Type B pancreatic cell (in vitro differentiated cells): Measurements from ENCODE around the gene H6PD. TPM values are rescaled to one million over a fixed set of nuclear protein-coding genes. Genes with fewer than 3 reads are reported as not detected.

ENCODE experiments used
- DNase-seq: peaks from one replicate; pipeline ENCODE4 v3.0.0; 2021; ENCODE audit warnings: mixed read lengths; ENCODE audit not compliant: unreplicated experiment; ENCODE audit errors: extremely low spot score
- H3K27ac Mint-ChIP-seq: 2 replicates; pipeline ENCODE4 v1.8.0; 2021; ENCODE audit warnings: mild to moderate bottlenecking, mixed read lengths
- H3K27me3 Mint-ChIP-seq: 2 replicates; pipeline ENCODE4 v1.8.0; 2021; ENCODE audit warnings: mixed read lengths
- H3K36me3 Mint-ChIP-seq: 2 replicates; pipeline ENCODE4 v1.8.0; 2021; ENCODE audit warnings: mixed read lengths
- H3K4me1 Mint-ChIP-seq: one replicate; pipeline ENCODE4 v1.8.0; 2021; ENCODE audit warnings: mixed read lengths; ENCODE audit not compliant: unreplicated experiment
- H3K4me3 Mint-ChIP-seq: 2 replicates; pipeline ENCODE4 v1.8.0; 2021; ENCODE audit warnings: mild to moderate bottlenecking, mixed read lengths
- H3K9me3 Mint-ChIP-seq: 2 replicates; pipeline ENCODE4 v1.8.0; 2021; ENCODE audit warnings: mixed read lengths
- total RNA-seq: library from RNA; stranded (reverse); gene quantifications from 2 replicates; pipeline ENCODE4 v1.2.1, GENCODE V29; 2021; ENCODE audit warnings: low replicate concordance
- TF ChIP-seq, protein P1 (sequence below): fragments of 200-600 bp; sonication (generic); conservative IDR thresholded peaks from 2 replicates; pipeline ENCODE4 v1.5.0; 2021; ENCODE audit warnings: antibody characterized with exemption, mild to moderate bottlenecking

H6PD gene
- total RNA-seq, 1 donor from 2014 or later: 26.1 TPM

DNA sequence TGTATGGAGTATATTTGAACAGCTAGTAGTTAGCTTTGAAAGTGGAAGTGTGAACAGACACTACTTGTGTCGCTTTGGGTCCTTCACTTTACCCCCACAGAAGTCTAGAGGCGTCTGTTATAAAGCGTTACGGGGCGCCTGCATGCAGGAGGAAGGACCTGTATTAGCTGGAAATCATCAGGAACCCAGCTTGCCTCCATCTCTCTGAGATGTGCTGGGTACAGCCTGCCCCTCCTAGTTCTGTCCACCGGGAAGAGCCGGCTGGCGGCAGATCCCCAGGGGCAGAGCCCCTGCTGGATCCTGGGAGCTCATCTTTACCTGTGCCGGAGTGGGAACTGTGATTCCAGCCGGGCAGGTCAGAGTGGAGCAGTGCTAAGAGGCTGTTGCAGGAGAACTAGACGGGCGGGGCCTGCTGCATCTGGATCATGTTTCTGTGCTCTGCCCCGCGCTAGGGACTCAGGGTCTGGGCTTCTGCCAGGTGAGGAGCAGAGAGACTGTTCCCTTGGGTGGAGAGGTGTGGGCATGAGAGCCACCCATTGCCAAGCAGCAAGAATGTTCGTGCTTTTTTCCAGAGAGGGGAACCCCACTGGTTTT, 35.8 kb downstream of the H6PD start:
- Mint-ChIP-seq H3K27ac (no peak overlapping the region), H3K4me3 (no peak overlapping the region), H3K4me1 (peaks cover 25% of the 10 kb centered on the region), H3K27me3 (peaks cover 7% of the 10 kb centered on the region), H3K9me3 (no peaks in the 10 kb centered on the region), H3K36me3 (no peaks in the 10 kb centered on the region)
- TF ChIP-seq, protein P1, sequence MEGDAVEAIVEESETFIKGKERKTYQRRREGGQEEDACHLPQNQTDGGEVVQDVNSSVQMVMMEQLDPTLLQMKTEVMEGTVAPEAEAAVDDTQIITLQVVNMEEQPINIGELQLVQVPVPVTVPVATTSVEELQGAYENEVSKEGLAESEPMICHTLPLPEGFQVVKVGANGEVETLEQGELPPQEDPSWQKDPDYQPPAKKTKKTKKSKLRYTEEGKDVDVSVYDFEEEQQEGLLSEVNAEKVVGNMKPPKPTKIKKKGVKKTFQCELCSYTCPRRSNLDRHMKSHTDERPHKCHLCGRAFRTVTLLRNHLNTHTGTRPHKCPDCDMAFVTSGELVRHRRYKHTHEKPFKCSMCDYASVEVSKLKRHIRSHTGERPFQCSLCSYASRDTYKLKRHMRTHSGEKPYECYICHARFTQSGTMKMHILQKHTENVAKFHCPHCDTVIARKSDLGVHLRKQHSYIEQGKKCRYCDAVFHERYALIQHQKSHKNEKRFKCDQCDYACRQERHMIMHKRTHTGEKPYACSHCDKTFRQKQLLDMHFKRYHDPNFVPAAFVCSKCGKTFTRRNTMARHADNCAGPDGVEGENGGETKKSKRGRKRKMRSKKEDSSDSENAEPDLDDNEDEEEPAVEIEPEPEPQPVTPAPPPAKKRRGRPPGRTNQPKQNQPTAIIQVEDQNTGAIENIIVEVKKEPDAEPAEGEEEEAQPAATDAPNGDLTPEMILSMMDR: no peak
- DNase-seq: no peak

DNA sequence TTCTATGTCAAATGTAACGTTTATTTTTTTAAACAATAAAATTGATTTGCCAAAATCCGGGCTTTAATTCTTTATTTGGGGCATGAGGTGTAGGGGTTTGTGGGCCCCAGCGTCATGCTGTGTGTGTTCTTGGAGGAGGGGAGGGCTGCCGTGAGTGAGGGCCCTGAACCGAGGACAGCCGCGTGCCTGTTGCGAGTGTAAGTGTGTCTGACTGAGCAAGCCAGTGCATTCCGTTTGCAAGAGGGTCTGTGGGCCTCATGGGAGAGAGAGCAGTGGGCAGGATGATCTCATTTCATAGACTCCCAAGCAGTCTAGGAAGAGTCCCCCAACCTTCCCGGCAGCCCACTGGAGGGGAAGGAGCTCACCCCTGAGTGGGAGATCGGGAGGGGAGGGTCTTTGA, 36.7 kb downstream of the H6PD start:
- Mint-ChIP-seq H3K4me1 (peaks cover 21% of the 10 kb centered on the region), H3K27ac (peak overlapping the region; percentile 26), H3K4me3 (no peak overlapping the region), H3K9me3 (no peaks in the 10 kb centered on the region), H3K27me3 (peaks cover 7% of the 10 kb centered on the region), H3K36me3 (no peaks in the 10 kb centered on the region)
- TF ChIP-seq, protein P1: no peak
- DNase-seq: no peak

GRCh38 chr1:9271861-9272595, 37.5 kb downstream of the H6PD start:
- H3K27ac Mint-ChIP-seq: no peak overlapping the region
- TF ChIP-seq, protein P1: no peak
- H3K27me3 Mint-ChIP-seq: peaks cover 7% of the 10 kb centered on the region
- H3K4me3 Mint-ChIP-seq: no peak overlapping the region
- H3K4me1 Mint-ChIP-seq: peaks cover 21% of the 10 kb centered on the region
- no peak for DNase-seq
- no peaks in the 10 kb centered on the region for H3K36me3 Mint-ChIP-seq
- H3K9me3 Mint-ChIP-seq: no peaks in the 10 kb centered on the region

GRCh38 chr1:9273177-9273576, 38.6 kb downstream of the H6PD start:
- no peaks in the 10 kb centered on the region for H3K36me3 Mint-ChIP-seq
- H3K4me3 Mint-ChIP-seq: no peak overlapping the region
- H3K9me3 Mint-ChIP-seq: no peaks in the 10 kb centered on the region
- H3K27ac Mint-ChIP-seq: no peak overlapping the region
- peaks cover 15% of the 10 kb centered on the region for H3K4me1 Mint-ChIP-seq
- TF ChIP-seq, protein P1: no peak
- H3K27me3 Mint-ChIP-seq: peaks cover 7% of the 10 kb centered on the region
- no peak for DNase-seq

DNA sequence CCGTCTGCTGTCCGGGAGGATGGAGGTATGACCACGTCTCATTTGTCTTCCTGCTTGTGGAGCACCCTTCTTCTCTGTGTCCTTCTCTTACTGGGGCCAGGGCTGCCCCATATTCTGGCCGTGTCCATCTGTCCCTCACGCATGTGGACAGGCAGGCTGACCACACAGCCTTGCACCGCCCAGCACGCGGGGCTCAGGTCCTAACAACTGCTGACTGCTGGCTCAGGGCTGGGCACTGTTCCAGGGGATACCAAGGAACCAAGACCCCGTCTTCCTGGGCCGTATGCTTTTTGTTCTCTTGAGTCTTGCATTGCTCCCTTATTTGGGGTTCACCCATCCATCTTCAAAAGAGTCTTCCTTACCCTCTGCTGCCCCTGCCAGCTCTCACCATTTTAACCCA, 40.6 kb downstream of the H6PD start:
- Mint-ChIP-seq H3K27me3 (peaks cover 6% of the 10 kb centered on the region), H3K4me3 (no peak overlapping the region), H3K36me3 (no peaks in the 10 kb centered on the region), H3K27ac (no peak overlapping the region), H3K4me1 (peaks cover 25% of the 10 kb centered on the region), H3K9me3 (no peaks in the 10 kb centered on the region)
- TF ChIP-seq, protein P1: no peak
- no peak for DNase-seq
